Measurements from ENCODE around the gene GLIS2.

GLIS2 gene

DNA sequence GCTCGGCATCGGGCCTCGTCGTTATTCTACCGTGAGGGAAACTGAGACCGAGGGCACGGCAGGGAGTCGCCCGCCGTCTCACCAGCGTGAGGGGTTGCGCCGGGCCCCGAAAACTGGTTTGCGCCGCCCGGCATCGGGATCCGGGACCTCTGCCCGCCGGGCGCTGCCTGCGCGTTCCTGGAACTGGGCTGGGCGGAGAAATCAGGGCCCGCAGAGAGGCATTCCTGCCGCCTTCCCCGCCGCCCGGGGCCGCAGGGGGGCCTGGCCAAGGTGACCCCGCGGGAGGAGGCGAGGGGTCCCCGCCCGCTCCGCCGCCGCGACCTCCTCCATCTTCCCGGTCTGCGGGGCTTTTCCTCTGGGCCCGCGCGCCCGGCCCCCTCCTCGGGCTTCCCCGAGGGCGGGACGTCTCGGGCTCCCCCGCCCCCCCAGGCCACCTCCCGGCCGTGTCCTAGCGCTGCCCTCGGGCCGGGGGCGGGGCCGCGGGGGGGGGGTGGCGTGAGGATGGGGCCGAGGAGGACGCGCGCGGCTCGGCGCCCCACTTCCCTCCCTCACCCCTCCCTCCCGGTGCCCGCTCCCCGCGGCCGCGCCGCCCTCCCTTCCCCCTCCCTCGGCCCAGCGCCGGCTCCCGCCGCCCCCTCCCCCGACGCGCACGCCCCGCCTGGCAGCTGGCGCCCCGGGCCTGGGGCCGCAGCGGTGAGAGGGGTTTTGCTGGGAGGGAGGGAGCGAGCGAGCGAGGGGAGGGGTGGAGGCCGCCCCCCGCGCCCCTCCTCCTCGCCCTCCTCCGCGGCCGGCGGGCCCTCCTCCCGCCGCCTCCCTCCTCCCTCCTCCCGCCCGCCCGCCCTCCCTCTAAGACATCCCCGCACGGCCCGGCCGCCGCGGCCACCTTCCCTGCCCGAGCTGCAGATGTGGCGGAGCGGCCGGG is at the start of gene GLIS2:
GLIS2 (plus strand) TSS at position 882 of the 922 bp plus-strand sequence. CDS start 16,214 bp downstream, outside the sequence.
- DNase-seq (ENCODE audit: low read depth): no peak

DNA sequence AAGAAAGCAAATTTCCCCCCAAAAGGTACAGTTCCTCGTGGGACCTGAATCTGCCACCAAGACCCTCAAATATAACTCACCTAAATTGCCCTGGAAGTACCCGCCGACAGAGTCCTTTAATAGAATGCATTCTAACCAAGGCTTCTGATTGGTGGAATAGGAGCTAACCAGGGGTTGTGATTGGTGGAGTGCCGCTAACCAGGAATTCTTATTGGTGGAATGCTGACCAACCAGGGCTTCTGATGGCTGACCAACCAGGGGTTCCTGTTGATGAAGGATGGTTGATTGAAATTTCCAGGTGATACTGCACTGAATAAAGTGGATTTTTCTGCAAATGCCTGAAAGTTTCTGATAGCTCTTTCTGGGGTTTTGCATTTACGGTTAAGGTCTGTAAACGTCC is 49.5 kb upstream of the GLIS2 start:
- no peak for DNase-seq (ENCODE audit: low read depth)

DNA sequence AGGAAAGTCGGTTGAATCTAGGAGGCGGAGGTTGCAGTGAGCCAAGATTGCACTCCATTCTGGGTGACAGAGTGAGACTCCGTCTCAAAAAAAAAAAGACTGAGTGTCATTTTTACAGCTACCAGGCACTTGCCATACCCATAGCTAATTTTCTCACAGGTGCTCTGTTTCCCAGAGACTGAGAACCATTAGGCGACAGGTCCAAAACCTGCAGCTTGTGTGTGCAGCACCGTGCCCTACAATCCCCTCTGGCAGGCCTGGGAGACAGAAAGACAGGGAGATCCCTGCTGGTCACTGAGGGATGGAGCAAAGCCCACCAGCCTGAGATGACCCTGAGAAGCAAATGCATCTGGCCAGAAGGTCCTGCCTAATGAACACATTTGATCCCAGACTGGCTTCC is 45.8 kb upstream of the GLIS2 start:
- no peak for DNase-seq (ENCODE audit: low read depth)

DNA sequence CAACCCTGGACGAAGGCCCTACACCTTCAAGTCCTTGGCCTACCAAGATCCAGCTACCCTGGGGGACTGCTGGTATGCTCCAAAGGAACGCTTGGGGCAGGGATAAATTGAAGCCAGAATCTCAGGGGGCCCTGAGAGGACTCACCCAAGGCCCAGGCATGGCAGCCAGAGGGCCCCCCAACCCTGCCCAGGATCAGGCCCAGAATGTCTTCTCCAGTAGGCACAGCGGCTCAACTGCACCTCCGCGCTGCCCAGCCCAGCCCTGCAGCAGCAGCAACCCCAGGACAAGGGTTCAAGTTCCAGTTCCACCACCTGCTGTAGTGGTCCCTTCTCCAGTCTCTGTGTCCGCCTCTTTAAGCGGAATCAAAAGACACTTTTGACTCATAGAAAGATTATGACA is 45.3 kb upstream of the GLIS2 start:
- DNase-seq (ENCODE audit: low read depth): no peak

DNA sequence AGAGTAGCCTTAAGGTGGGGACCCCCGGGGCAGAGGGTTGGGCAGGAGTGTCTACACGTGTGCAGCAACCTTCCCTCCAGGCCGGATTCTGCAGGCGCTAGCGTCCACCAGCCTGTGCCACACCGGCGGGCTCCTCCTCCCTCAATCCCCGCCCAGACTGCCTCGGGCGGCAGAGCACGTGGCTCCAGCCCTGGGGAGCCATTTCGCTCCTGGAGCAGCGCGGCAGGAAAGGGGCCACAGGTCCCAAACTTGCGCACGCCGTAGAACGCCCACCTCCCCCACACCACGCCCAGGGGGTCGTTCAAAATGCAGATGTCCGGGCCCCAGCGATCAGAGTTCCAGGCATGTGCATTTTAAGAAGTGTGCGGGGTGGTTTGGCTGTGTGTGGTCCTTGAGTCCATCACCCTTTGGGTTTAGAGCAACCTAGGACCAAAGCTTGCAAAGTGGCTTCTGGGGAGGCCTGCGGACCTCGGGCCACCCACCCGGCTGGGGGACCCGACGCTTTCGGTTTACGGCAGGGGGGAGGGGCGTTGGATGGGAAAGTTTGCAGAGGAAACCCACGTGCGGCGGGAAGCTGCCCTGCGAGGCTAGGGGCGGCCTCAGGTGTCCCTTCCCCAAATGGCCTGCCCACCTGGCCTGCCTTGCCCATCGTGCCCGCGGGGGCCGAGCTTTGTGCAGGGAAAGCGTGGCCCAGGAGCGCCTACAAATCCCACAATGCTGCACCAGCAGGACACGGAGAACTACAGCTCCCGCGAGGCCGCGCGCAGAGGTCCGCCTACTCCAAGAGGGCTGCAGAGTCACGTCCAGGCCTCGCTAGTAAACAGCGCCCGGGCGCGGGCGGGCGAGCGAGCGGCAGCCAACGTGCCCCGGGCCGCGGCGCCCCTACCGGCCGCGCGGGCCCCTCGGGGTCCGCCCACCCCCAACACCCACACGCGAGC is 44.4 kb upstream of the GLIS2 start:
- peak; percentile 65 for DNase-seq (ENCODE audit: low read depth)

DNA sequence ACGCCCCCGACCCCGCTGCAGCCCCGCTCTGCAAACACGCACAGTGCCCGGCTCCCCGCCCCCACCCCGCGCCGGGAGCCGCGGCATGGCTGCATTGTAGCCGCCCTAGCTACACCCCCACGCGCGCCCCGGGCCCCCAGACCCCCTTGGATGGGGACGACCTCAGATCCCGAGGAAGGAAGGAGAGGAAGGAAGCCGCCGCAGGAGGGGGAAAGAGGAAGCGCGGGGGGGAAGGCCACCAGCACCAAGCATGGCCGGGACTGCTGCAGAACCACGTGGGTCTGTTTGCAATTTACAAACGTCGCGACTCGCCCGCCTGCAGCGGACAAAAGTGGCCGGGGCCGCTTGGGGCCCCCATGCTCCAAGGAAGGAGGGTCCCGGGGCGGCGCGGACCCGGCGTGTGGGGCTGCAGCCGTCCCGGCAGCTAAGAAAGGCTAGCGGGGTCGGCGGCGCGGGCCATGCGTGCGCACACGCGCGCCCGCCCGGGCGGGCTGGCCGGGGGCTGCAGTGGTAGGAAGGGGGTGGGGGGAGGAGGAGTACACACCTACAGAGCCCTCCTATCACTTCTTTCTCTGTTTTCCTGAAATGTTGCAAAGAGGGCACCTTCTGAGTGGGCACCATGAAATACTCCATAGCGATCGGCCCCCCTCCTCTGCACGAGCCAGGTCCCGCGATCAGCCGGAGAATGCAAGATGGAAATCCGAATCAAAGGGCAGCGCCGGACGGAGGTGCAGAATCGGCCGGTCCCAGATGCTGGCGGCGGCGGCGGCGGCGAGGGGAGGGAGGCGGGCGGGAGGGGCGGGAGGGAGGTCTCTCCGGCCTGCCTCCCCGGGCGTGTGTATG is 43.5 kb upstream of the GLIS2 start:
- DNase-seq (ENCODE audit: low read depth): no peak

DNA sequence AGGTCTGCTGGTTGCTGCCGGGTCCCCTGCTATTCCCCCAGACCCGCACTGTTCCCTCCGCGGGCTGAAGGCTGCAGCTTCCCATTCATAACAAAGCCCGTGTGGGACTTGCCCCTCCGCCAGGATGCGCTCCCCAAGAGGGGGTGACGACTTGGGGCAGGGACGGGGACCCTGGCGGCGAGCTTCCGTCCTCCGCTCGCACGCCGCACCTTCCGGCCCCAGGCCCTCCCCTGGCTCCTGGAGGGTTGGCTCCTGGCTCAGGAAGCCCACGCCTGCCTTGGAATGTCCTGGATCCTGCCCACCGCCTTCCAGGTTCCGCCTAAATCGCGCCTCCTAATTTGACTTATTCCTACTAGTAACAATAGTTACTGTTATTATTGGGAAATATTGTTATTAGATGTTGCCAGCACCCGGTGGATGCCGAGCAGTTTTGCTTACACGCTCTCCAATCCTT is 42.0 kb upstream of the GLIS2 start:
- DNase-seq (ENCODE audit: low read depth): no peak

DNA sequence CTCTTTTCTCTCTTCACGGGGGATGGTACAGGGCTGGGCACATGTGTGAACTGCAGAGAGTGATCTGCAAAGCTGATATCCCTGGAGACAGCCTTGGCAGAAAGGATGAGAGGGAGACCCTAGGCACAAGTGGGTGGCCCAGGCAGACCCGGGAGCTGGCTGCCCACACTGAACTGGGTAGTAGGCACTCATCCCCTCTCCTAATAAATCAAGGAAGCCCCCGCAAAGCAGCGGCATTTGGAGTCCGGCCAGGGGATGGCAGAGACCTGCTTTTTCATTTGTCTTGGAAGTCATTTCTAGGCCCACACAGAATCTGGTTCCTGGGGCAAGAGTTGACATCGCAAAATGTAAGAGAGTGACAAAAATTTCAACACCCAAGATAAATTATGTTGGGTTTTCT is 40.0 kb upstream of the GLIS2 start:
- DNase-seq (ENCODE audit: low read depth): no peak

DNA sequence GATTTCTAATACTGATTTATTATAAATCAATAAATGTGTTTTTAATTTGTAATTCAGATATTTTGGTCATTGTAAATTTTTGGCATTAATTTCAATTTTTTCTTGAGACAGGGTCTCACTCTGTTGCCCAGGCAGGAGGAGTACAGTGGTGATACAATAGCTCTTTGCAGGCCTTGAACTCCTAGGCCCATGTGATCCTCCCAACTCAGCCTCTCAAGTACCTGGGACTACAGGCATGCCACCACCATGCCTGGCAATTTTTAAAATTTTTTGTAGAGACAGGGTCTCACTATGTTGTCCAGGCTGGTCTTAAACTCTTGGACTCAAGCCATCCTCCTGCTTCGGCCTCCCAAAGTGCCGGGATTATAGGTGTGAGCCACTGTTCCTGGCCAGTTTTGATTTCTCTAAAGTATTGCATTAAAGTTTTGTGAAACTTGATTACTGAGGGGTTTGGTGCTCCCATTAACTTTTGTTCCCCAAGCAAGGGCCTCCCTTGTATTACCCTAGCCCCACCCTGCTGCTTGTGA is 37.8 kb upstream of the GLIS2 start:
- no peak for DNase-seq (ENCODE audit: low read depth)

DNA sequence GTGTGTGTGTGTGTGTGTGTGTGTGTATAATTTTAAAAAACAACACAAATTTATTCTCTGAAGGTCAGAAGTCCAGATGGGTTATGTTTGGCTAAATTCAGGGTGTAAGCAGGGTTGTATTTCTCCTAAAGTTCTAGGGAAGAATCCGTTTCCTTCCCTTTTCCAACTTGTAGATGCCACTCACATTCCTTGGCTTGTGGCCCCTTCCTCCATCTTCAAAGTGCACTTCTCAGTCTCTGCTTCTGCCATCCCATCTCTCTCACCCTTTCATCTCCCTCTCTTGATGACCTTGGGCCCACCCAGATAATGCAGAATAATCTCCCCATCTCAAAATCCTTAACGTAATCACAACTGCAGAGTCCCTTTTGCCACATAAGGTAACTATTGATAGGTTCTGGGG is 35.2 kb upstream of the GLIS2 start:
- no peak for DNase-seq (ENCODE audit: low read depth)

DNA sequence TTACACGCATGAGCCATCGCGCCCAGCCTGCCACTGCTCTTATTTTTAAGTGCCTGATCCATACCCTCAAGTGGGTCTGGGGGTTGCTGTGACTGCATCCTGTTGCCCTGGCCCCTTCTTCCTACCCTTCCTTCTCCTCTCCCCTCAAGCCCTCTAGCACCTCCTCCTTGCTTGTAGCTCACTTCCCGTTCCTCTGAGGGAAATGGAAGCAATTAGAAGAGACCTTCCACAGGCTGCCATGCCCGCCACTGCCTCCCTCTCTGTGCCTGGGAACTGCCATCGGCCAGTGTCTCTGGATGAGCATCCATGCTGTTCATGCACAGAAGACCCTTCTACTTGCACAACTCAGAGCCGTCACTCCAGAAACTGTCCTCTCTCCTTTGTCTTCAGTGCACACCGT is 32.4 kb upstream of the GLIS2 start:
- no peak for DNase-seq (ENCODE audit: low read depth)

DNA sequence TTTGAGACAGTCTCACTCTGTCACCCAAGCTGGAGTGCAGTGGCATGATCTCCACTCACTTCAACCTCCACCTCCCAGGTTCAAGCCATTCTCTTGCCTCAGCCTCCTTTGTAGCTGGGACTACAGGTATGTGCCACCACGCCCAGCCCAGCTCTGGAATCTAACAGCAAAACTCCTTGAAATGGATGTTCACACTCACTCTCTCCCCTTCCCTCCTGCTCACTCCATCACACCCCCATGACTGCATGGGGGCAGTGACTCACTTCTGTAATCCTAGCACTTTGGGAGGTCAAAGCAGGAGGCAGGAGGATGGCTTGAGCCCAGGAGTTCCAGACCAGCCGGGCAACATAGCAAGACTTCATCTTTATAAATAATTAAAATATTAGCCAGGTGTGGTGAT is 31.9 kb upstream of the GLIS2 start:
- no peak for DNase-seq (ENCODE audit: low read depth)

DNA sequence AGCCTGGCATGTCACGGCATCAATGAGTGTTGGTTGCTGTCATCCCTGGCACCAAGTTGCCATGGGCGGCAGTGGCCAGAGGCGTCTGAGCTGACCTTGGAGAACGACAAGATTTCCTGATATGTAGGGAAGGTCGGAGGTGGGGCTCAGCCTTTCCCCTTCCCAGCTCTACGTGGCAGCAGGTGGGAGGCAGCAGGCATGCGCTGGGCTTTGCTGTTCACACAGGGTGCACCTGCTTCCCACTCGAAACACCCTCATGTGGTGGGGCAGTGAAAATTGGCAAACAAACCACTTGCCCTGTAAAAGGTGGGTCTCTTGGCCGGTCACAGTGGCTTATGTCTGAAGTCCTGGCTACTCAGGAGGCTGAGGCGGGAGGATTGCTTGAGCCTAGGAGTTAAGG is 30.7 kb upstream of the GLIS2 start:
- DNase-seq (ENCODE audit: low read depth): no peak

DNA sequence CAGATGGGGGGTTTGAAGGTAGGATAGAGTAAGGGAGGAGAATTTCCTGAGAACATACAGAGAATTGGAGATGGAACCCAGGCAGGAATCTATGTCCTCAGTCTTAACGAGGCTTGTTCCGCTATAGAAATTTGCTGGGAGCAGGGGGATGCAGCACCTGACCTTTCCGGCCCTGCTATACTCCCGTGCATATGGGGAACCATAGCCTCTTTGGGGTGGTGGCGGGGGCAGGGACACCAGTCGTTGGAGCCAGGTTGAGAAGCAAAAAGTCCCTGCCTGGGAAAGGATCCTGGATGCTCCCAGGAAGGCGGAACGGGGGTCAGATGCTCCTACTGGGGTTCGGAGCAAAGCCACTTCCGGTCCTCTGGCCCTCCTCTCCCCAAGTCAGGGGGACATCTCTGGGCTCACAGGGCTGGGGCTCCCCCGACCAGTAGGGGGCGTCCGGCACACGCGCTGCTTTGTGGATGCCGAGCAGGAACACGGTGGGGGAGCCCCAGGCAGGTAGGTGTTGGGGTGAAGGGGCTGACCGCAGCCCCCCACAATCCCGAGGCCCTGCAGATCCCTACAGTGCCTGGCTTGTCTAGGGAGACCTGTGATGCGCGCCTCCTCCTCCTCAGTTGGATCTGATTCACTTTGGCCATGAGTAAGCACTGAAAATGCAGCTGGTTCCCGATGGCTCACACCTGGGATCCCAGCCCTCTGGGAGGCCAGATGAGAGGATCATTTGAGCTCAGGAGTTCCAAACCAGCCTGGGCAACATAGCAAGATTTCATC is 27.5 kb upstream of the GLIS2 start:
- no peak for DNase-seq (ENCODE audit: low read depth)

DNA sequence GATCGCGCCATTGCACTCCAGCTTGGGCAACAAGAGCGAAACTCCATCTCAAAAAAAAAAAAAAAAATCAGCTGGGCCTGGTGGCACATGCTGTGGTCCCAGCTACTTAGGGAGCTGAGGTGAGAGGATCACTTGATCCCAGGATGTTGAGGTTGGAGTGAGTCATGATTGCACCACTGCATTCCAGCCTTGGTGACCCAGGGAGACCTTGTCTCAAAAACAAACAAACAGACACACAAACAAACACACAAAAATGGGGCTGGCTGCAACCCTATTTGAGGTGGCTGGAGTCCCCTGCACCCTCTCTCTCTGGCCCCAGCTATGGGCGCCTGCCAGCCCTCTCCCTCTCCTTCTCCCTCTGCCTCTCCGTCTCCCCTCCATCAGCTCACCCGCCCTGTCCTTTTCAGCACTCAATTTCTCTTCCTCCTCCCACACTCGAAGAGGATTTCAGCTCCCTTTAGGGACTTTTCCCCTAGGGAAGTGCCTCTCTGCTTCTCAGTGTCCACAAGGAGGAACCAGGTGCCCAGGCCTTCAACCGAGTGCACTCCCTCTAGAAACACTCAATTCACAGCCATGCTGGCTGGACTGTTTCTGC is 25.5 kb upstream of the GLIS2 start:
- no peak for DNase-seq (ENCODE audit: low read depth)

DNA sequence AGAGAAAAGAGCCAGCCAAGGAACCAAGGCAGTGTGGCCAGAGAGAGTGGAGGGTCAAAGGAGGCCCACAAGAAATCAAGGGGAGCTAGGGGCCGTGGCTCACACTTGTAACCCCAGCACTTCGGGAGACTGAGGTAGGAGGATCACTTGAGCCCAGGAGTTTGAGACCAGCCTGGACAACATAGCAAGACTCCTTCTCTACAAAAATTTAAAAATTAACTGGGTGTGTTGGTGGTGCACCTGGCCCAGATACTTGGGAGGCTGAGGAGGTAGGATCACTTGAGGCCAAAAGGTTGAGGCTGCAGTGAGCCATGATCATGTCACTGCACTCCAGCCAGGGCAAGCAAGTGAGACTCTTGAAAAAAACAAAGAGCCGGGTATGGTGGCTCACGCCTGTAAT is 24.2 kb upstream of the GLIS2 start:
- no peak for DNase-seq (ENCODE audit: low read depth)

DNA sequence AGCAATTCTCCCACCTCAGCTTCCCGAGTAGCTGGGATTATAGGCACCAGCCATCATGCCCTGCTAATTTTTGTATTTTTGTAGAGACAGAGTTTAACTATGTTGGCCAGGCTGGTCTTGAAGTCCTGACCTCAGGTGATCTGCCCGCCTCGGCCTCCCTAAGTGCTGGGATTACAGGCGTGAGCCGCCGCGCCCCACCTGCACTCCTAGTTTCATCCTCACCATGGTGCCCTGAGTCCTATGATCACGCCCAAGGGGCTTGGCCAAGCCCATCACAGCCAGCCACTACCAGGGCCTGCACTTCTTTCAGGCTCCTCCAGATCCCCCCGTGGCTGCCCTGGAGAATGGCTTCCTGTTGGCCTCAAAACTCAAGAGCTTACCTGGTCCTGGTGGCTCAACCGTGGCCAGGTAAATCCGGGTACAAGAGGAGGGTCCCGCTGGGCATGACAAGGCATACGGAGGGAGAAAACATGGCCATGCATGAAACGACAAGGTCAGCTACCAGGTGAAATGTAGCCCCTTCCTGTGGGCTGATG is 22.6 kb upstream of the GLIS2 start:
- DNase-seq (ENCODE audit: low read depth): no peak

DNA sequence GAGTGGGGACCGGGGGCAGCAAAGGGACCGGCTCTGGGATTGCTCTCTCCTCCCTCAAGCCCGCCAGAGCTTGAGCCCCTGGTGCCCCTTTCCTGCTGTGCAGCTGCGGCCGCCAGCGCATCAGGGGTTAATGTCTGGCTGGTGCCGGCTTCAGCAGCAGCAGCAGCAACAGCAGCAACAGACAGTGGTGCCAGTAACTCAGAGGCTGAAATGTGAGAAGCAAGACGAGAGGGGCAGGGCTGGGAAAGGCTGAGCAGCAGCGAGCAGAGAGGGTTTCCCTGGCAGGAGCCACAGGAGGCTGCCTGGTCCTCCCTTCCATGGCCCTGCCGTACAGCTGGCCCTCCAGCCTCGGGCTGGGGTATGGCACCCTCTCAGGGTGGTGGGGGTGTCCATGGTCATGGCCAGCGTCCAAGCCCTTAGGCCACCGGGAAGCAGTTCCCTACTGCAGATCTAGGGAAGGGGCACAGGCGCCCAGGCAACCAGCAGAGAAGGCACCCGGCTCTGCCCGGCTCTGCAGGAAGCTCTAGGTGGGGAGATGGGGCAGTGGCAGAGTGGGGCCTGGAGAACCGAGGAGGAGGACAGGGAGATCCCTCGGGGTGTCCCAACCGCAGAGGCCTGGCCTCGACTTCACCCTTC is 21.9 kb upstream of the GLIS2 start:
- DNase-seq (ENCODE audit: low read depth): no peak

DNA sequence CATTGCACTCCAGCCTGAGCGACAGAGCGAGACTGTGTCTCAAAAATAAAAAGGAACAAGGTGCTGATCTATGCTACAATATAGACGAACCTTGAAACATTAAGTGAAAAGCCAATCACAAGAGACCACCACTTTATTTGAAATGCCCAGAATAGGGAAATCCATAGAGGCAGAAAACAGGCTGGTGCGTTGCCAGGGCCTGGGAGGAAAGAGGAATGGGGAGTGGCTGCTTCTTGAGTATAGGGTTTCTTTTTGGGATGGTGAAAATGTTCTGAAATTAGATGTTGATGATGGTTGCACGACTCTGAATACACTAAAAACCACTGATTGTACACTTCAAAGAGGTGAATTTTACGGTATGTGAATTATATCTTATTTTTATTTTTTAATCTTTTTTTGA is 20.3 kb upstream of the GLIS2 start:
- DNase-seq (ENCODE audit: low read depth): no peak

DNA sequence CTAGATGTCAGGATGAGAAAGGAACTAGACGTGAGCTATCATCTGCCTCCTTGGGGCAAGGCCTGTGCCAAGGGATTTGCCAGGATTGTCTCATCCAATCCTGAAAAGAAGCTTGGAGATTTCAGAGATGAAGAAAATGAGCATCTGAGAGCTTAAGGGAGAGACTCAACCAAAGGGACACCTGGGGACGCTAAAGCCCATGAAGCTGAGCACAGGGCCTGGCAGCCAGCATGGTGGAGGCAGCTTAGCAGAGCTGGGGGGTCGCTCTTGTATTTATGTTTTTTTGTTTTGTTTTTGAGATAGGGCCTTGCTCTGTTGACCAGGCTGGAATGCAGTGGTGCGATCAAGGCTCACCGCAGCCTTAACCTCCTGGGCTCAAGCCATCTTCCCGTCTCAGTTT is 18.4 kb upstream of the GLIS2 start:
- no peak for DNase-seq (ENCODE audit: low read depth)

Data from non-pigmented ciliary epithelial cell (primary cell).